GM21381 (cell line): ENCODE results near the gene TNFRSF13B.
A peak's percentile ranks its signal among the peaks of the same experiment; 100 is the strongest.
"Not testable (repeated sequence)": the region's sequence is repeated elsewhere in the genome, so short reads cannot be mapped to it uniquely, and the experiment has no call there.

Experiments used
- ATAC-seq: cut with Tn5 transposase; IDR thresholded peaks from one replicate; pipeline ENCODE4 v1.9.1; 2021; ENCODE audit warnings: mild to moderate bottlenecking, moderate library complexity; ENCODE audit not compliant: unreplicated experiment

The TNFRSF13B gene

GRCh38 chr17:16971458-16972338 lies at the start of gene TNFRSF13B:
Gene TNFRSF13B (minus strand): TSS chr17:16972118. CDS start chr17:16972075, 43 bp downstream.
- peak; percentile 33 for ATAC-seq

GRCh38 chr17:17021194-17021863 lies 49.4 kb upstream of the TNFRSF13B start:
- no peak for ATAC-seq

- no peak for ATAC-seq
These were observed 48.9 kb upstream of the TNFRSF13B start for GRCh38 chr17:17020821-17021193.

GRCh38 chr17:17019891-17020456 lies 48.1 kb upstream of the TNFRSF13B start:
- ATAC-seq: no peak

DNA sequence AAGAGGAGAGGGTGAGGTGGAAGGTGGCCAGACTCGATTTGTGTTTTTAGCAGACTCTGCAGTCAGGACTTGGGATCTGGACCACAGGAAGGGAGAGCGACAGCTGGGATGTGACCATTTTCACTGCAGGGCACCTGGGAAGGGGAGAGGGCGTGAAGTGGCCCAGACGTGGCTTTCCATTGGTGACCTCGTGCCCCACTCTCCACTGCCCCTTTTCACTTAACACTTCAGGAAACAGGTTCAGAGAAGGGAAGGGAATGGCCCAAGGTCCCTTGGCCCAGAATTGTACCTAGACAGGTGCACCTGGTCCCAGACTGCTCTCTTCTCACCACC lies 47.5 kb upstream of the TNFRSF13B start:
- ATAC-seq: no peak

- no peak for ATAC-seq
These were observed 46.9 kb upstream of the TNFRSF13B start for GRCh38 chr17:17018612-17019429.

DNA sequence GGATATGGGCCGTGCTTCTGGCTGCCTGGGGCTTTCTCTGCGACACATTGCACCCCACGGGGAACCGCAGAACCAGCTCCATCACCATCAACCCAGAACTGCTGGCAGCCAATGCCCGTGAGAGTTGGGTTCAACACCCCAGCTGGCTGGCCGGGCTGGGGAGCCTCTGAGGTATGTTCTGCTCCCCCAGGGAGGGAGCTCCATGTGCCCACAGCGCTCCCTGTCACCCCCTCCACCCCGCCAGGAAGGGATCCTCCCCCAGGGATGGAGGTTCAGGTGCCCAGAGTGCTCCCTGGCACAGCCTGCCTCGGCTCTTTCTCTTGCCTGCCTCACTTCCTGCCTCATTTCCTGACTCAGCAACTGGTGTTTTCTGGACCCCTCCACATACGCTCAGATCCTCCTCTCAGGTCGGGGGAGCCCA lies 46.1 kb upstream of the TNFRSF13B start:
- no peak for ATAC-seq

DNA sequence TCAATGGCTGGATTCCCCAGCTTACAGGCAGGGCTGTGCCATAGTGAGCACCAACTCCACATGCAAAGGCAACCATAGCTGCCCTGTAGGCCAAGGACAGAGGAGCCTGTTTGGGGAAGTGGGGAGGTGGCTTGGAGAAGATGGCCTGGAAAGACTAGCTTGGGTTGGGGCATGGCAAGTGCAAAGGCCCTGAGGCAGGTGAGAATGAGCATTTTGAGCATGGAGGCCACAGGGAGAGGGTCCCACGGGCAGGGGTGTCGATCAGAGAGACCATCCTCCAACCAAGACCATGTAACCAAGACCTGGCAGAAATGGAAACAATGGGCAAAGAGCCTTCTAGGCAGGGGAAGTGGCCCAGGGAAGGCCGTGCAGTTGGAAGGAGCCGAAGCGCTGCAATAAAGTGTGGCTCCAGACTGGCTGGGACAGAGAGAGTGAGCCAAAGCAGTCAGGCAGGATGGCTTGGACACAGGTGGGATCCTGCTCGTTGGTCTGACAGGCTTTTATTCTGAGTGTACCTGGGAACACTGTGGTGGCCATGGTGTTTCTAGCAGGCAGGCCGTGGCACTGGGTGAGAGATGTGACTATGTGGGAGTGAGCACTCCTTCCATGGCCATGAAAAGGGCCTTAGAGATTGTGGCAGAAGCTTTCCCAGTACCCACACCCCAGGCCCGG lies 45.6 kb upstream of the TNFRSF13B start:
- ATAC-seq: no peak

DNA sequence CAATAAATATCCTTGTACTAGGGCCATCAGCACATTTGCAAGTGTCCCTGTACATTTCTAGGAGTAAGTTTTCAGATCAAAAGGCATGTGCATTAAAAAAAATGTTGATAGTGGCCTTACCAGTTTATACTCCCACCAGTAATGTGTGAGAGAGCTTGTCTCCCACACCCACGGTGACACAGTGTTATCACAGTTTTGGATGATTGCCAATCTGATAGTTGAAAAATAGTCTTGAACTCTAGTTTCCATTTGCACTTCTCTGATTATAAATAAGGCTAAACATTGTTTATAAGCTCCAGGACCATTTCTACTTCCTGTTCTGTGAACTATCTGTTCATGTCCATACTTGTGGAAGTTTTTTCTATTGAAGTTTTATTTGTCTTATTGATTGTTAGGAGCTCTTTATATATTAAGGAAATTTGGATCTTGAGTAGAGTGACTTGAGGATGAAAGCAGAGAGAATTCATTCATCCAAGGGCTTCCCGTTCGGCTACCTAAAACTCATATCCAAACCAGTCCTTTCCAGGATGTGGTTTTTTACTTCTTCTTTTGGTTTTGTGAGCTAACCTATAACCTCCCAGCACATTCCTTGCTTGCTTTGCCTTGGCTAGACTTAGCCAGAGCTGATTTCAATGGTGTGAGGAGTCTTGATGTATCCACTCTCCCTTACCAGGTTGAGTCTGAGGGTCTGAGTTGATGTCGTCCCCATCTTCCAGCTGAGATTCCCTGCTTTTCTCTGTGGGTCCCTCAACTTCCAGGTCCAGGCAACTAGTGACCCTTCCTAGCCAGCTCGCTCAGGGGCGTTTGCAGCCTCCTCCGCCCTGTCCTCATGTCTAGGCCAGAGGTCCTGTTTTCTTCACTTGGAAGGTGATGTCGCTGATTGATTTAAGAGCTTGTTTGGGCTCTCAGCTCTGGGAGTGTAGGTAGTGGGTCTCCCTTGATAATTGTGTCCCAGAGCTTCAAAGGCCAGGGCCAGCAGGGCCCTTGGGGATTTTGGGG lies 44.6 kb upstream of the TNFRSF13B start:
- not testable (repeated sequence) for ATAC-seq

DNA sequence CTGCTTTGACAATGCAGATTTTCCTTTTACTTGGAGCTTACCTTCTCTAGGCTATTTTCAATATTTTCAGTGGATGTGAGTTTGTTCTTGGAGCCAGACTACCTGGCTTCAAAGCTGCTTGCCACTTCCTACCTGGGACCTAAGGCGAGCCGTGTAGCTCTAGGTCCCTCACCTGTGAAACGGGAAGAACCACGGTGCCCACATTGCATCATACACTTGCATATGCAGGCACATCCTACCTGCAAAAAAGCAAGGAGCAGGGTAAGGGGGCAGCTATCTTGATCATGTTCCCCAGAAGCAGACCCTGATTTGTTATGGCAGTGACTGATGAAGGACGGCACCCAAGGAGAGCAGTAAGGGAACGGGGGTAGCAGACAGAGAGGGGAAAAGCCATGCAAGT lies 43.3 kb upstream of the TNFRSF13B start:
- ATAC-seq: no peak

DNA sequence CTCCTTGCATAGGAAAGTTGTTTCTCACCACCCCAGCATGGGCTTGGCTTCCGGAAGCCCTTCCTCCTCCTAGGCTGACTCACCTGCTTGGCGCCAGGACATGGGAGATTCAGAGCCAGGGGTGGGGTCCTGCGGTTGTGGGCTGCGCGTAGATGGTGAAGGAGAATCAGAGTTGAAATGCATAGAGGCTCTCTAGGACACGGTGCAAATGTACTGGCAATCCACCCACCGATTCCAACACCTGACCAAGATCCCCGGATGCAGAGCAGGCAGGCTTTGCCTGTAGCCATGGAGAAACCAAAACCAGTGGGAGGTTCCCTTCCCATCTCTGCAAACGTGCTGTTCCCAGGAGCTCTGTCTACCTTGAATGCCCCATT lies 42.8 kb upstream of the TNFRSF13B start:
- not testable (repeated sequence) for ATAC-seq

GRCh38 chr17:17013828-17014747 lies 42.2 kb upstream of the TNFRSF13B start:
- not testable (repeated sequence) for ATAC-seq

- not testable (repeated sequence) for ATAC-seq
These were observed 39.4 kb upstream of the TNFRSF13B start for GRCh38 chr17:17011043-17011907.

- not testable (repeated sequence) for ATAC-seq
These were observed 38.7 kb upstream of the TNFRSF13B start for GRCh38 chr17:17010545-17011034.

DNA sequence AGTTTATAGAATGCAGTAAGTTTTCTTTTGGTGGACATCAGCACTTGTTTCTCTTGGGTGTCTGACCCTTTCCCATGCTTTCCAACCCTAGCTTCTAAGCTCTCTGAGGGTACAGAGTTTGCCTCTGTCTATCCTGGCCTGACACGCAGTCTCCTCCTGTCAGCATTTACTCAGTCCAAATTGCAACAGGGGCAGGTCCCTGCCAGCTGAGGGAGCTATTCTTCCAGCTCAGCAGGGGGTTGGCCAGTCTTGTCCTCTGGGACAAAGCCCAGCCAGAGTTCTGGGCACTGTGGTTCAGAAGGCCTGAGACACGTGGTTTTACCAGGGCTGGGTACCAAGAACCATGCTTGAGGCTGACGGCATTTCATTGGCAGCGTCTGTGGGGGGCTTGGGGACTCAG lies 38.1 kb upstream of the TNFRSF13B start:
- not testable (repeated sequence) for ATAC-seq

GRCh38 chr17:17008621-17009397 lies 36.9 kb upstream of the TNFRSF13B start:
- not testable (repeated sequence) for ATAC-seq
